Endometrial microvascular endothelial cells (primary cell): ENCODE data around the gene SMYD2. TPM values are rescaled to one million over a fixed set of nuclear protein-coding genes. Genes with fewer than 3 reads are reported as not detected.

Experiments used
- in situ Hi-C: cut with HindIII; loops from 2 replicates; pipeline ENCODE4 v1.10.0; 2017; ENCODE audit warnings: low sequenced_read_pairs, low pct_unique_long_range_greater_than_20kb; ENCODE audit errors: inconsistent ontology term
- total RNA-seq: library from RNA; depleted of rRNA; stranded (reverse); fragments of >200 nt; gene quantifications from one replicate; pipeline ENCODE4 v1.2.3, GENCODE V29; 2015; ENCODE audit errors: inconsistent ontology term

SMYD2 gene
- total RNA-seq, 1 donor from 2014 or later, result 33.3 TPM

DNA sequence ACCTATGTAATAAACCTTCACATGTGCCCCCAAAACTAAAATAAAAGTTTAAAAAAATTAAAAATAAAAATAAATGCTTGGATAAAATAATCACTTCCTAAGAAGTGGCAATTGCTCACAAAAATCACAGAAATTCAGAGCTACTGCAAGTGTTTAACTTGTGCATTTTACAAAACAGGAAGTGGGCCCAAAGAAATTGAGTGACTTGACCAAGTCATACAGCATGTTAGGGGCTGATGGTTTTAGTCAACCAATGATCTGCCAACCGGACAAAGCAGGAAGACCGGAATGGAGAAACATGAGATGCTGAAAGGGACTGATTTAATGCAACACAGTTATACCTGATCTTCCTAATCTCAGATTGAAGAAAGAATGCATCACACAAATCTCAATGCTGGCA, 96.5 kb downstream of the SMYD2 start:
- in situ Hi-C loops, result no loop called here

DNA sequence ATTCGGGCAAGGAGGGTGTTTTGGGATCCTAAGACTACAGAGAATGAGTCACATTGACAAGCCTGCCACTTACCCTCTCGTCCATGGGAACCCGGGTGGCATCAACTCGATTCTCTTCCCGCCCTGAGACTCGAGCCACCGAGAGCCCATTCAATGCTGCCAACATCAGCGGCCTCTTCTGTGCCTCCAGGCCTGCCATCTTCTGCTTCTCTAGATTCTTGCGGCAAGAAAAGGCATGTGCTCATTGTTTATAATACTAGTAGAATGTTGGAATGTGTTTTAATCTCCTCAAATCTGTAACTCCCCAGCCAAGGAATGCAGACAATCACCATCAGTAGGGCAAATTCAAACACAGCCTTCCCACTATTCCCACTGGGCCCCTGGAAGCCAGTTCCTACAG, 96.9 kb downstream of the SMYD2 start:
- in situ Hi-C loops, result no loop called here

DNA sequence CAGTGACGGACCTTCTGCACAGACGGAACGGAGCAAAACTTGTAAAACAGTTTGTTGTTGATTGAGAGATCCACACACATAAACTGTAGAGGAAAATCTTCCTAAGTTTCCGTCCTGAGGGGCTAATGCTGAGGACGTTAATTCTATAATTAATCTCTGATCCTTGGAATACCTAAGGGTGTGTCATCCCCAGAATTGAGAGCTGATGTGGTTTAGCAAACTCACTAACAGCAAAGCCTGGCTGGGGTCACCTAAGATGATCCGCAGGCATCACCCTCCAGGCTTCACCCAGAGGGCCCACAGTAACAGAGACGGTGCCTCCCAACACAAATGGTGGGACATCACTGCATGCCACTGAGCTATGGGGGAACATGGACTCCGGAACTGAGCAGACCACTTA, 97.5 kb downstream of the SMYD2 start:
- in situ Hi-C loops, result no loop called here

DNA sequence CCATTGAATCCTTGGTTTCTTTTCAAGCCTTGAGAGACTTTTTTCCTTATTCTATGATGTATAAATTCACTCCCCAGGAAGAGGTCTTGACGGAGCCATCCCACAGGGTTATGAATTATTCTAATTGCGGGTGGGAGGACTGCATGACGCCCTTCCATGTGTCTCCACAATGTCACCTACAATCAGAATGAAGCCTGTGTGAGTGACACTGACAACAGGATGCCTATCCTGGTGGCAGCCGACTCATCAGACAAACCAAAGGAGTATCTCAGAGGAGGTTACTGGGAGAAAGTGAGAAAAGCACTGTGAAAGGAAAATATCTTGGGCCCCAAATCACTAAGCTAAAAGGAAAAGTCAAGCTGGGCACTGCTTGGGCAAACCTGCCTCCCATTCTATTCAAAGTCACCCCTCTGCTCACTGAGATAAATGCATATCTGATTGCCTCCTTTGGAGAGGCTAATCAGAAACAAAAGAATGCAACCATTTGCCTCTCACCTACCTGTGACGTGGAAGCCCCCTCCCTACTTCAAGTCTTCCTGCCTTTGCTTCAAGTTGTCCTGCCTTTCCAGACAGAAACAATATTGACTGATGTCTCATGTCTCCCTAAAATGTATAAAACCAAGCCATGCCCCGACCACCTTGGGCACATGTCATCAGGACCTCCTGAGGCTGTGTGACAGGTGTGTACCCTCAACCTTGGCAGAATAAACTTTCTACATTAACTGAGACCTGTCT, 98.4 kb downstream of the SMYD2 start:
- in situ Hi-C loops, result no loop called here

DNA sequence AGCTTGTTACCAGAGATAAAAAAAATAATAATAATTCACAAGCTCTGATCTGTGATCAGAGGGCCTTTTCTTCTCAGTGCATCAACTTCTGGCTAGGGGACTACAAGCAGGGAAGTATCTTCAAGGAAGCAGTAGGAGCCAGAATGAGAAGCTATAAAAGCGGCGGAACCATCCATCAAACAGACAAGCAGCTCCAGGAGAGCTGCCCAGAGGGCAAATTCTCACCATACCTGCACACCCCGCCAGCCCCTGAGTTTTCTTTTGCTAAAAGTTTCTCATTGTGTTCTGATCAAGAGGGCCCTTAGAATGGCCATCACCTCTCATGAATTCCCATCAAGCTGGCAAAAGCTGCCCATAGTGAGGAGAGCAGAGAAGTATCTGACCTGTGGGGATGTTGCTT, 99.4 kb downstream of the SMYD2 start:
- in situ Hi-C loops, result no loop called here

DNA sequence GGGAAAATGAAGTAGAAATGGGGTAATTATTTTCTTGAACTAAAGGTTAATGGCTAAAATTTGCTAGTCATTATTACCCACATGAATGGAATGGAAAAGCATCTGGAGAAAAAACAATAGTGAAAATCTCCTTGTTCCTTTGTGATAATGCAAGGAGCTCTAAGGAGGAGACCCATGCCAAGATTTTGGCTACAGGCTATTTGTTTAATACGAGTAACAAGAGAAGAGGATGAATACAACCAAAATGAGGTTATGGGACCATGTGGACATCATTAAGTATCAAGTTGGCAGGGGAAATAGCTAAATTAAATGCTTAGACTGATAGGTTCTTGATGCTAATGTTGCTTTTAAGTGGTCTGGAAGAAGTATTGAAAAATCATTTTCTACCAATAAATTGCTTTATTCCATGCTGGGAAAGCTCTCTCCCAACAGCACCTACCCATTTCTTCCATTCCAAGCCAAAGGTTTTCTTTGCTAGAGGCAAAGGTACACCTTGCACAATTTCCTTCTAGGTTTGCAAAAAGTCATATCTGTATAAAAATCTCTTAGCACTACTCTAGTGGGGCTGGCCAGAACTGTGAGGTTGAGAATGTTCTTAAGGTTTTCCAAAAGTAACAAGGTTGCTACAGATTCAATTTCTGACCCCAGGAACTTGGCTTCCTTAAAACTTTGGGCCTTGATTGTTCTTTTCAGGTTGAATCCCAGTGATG, 100.2 kb downstream of the SMYD2 start:
- in situ Hi-C loops, result no loop called here

DNA sequence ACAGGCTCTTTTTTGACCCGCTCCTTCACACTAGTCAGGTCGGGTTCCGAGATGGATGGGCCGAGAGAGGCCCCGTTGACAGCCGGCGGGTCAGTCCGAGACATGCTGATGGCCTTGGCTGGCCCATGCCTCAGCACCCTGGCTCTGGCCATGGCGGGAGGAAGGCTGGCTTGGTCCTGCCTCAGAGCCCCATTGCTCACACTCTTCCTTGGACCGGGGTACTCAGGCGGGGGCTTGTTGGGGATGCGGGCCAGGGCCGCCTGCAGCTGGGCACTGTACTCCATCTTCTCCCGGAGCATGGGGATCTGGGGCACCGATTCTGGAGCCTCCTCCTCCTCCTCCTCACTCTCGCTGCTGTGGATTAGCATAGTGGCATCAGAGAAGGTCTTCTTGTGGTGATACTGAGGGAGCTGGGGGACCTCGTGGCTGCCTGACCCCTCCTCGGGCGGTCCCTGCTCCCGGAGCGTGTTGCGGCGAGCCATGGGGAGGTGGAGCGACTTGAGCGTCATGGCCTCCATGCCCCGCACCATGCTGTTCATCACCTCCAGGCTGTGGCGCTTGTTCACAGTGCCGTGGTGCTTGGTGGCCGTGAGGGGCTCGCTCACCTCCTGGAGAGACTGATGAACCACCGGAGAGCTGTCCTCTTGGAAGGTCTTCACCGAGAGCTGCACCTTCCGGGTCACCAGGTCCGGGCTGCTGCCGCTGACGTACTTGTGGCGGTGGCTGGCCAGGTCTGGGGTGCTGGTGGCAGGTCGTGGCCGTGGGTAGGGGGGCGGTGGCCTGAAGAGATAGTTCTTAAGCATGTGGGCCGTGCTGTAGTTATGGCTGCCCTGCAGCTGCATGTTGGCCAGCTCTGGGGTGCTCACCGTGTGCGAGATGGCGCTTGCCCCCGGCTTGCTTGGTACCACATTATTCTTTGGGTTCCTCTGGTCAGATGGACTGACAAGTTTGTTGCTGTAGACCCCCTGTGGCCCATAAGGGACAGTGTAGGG, 102.7 kb downstream of the SMYD2 start:
- in situ Hi-C loops, result no loop called here

DNA sequence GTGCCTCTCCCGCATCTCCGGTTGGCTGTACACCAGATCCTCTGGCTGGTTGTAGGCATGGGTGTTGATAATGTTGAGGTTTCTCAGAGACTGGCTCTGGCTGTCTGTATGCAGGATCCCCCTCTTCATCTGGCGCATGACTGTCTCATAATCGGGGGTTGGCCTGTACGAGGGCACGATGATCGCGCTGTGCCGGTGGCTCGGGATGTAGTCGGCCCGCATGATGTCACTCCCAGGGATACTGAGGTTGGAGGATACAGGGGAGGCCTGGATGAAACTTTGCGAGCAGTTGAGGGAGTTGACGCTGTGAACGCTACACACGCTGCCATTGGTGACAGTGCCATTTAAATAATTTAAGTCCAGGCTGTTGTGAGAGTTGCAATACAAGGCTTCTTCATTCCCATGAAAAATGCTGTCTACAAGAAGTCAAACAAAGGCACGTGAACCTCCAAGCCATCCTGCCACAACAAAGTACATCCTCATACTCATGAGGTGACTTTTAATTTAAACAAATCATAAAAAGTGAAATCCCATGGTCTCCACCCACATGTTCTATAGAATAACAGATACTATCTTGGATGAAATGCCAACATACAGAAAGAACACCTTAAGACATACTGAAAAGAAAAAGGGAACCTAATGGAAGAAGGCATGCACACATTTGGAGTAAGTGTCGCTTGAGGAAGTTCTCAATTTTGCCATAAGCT, 103.6 kb downstream of the SMYD2 start:
- in situ Hi-C loops, result no loop called here

DNA sequence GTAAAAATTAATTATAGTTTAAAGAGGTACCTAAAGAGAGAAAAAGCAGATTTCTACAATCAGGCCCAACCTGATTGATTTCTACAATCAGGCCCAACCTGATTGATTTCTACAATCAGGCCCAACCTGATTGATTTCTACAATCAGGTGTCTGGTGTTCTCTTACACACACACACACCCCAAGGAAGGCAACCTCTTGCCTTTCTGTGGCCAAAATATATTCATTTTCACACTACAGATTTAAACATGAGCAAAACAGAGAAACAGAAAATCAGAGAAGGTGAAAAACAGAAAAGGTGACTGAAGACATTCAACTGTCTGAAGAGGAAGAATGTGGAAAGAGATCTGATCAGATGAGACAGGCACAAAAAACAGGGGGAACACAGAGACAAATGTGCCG, 104.5 kb downstream of the SMYD2 start:
- in situ Hi-C loops, result no loop called here

DNA sequence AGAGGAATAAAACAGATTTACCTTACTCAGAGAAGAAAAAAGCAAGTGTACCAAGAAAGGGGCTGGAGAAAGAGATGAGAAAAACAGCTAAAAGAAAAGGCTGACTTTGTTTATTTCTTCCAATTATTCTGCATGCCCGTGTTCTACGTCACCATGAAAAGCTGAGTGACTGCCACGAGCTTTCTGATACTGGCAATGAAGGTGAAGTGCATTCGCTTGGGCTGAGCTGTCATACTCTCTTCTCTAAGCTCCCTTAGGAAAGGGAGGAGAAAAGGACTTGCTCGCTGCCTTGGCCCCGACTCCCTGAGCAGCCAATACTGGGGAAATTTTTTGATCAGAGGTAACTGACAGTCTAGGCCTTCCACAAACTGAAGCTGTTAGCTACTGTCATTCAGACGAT, 105.4 kb downstream of the SMYD2 start:
- in situ Hi-C loops, result no loop called here
